HG02973 (cell line): ENCODE results near the gene FIGNL2.
A peak's percentile ranks its signal among the peaks of the same experiment; 100 is the strongest.
"Not testable (repeated sequence)": the region's sequence is repeated elsewhere in the genome, so short reads cannot be mapped to it uniquely, and the experiment has no call there.

Source experiments
- ATAC-seq: cut with Tn5 transposase; IDR thresholded peaks from one replicate; pipeline ENCODE4 v1.9.1; 2021; ENCODE audit warnings: moderate library complexity; ENCODE audit not compliant: unreplicated experiment

The FIGNL2 gene

GRCh38 chr12:51819736-51820525 lies 28.6 kb downstream of the FIGNL2 start:
- no peak for ATAC-seq

- no peak for ATAC-seq
Observed at GRCh38 chr12:51818566-51819300, 29.8 kb downstream of the FIGNL2 start.

- ATAC-seq, result no peak
Observed at GRCh38 chr12:51818086-51818485, 30.4 kb downstream of the FIGNL2 start.

GRCh38 chr12:51817027-51817953 lies 31.2 kb downstream of the FIGNL2 start:
- no peak for ATAC-seq

GRCh38 chr12:51815571-51815970 lies 32.9 kb downstream of the FIGNL2 start:
- no peak for ATAC-seq

- ATAC-seq, result peak; percentile 54
Observed at GRCh38 chr12:51814311-51815088, 34.0 kb downstream of the FIGNL2 start.

GRCh38 chr12:51813931-51814310 lies 34.6 kb downstream of the FIGNL2 start:
- ATAC-seq, result no peak

GRCh38 chr12:51812871-51813270 lies 35.6 kb downstream of the FIGNL2 start:
- no peak for ATAC-seq

- no peak for ATAC-seq
Observed at GRCh38 chr12:51811203-51812202, 37.0 kb downstream of the FIGNL2 start.

GRCh38 chr12:51809193-51809592 lies 39.3 kb downstream of the FIGNL2 start:
- ATAC-seq, result no peak

- ATAC-seq, result no peak
Observed at GRCh38 chr12:51806896-51807295, 41.6 kb downstream of the FIGNL2 start.

GRCh38 chr12:51801027-51801426 lies 47.5 kb downstream of the FIGNL2 start:
- no peak for ATAC-seq

- no peak for ATAC-seq
Observed at GRCh38 chr12:51798501-51798900, 50.0 kb downstream of the FIGNL2 start.

GRCh38 chr12:51798051-51798450 lies 50.5 kb downstream of the FIGNL2 start:
- not testable (repeated sequence) for ATAC-seq

- ATAC-seq, result no peak
Observed at GRCh38 chr12:51797301-51797700, 51.2 kb downstream of the FIGNL2 start.

GRCh38 chr12:51793201-51793600 lies 55.3 kb downstream of the FIGNL2 start:
- no peak for ATAC-seq

GRCh38 chr12:51792417-51792816 lies 56.1 kb downstream of the FIGNL2 start:
- no peak for ATAC-seq

GRCh38 chr12:51788876-51789275 lies 59.6 kb downstream of the FIGNL2 start:
- no peak for ATAC-seq

- ATAC-seq, result no peak
Observed at GRCh38 chr12:51785906-51786305, 62.6 kb downstream of the FIGNL2 start.
